ENCODE measurements around the gene AKAP13.
"Not testable (repeated sequence)": the region's sequence is repeated elsewhere in the genome, so short reads cannot be mapped to it uniquely, and the experiment has no call there.

AKAP13 gene

GRCh38 chr15:85348048-85348766 lies 32.2 kb upstream of the AKAP13 start:
- DNase-seq = not testable (repeated sequence)

DNA sequence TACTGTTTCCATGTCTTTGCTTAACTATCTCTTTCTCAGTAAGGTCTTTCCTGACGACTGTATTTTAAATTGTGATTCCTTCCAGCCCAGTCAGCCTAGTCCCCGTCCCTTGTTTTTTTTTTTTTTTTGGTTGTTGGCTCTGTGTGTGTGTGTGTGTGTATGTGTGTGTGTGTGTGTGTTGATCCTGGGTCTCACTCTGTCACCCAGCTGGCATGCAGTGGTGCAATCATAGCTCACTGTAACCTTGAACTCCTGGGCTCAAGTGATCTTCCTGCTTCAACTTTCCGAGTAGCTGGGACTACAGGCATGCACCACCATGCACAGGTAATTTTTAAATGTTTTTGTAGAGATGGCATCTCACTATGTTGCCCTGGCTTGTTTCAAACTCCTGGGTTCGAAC lies 31.3 kb upstream of the AKAP13 start:
- not testable (repeated sequence) for DNase-seq

- no peak for DNase-seq
Observed at GRCh38 chr15:85350395-85350794, 30.0 kb upstream of the AKAP13 start.

GRCh38 chr15:85351501-85351900 lies 28.9 kb upstream of the AKAP13 start:
- not testable (repeated sequence) for DNase-seq

- DNase-seq = no peak
Observed at GRCh38 chr15:85351965-85352364, 28.4 kb upstream of the AKAP13 start.

- no peak for DNase-seq
Observed at GRCh38 chr15:85353516-85353915, 26.9 kb upstream of the AKAP13 start.

DNA sequence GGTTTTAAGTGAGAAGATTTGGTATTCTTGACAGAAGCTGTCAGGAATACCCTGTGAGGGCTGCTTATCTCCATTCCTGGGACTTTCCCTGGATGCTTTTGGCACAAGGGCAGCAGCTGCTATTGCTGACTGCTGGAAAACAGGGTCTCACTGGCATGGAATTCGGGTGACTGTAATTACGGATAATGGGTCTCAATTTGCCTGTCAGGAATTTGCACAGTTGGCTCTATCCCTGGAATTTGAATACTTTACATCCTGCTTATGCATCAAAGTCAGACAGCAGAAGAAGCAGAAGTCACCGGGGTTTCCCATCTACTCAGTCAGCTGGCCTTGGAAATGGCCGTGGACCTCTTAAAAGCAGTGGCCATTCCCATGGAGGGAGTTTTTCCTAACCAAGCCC lies 25.9 kb upstream of the AKAP13 start:
- DNase-seq = peak; percentile 84

DNA sequence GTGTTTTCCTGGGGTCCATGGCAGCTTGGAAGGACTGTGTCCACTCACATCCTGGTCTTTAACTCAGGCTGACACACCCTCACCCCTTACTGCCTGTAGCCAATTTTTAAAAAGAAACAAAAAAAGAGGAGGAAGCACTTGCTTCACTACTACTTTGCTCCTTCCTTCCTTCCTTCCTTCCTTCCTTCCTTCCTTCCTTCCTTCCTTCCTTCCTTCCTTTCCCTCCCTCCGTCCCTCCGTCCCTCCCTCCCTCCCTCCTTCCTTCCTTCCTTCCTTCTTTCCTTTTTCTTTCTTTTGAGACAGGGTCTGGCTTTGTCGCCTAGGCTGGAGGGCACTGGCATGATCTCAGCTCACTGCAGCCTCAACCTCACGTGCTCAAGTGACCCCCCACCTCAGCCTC lies 25.5 kb upstream of the AKAP13 start:
- no peak for DNase-seq

- DNase-seq = no peak
Observed at GRCh38 chr15:85356276-85356675, 24.1 kb upstream of the AKAP13 start.

- DNase-seq = no peak
Observed at GRCh38 chr15:85361323-85361722, 19.1 kb upstream of the AKAP13 start.

- DNase-seq = no peak
Observed at GRCh38 chr15:85362436-85363081, 17.8 kb upstream of the AKAP13 start.

DNA sequence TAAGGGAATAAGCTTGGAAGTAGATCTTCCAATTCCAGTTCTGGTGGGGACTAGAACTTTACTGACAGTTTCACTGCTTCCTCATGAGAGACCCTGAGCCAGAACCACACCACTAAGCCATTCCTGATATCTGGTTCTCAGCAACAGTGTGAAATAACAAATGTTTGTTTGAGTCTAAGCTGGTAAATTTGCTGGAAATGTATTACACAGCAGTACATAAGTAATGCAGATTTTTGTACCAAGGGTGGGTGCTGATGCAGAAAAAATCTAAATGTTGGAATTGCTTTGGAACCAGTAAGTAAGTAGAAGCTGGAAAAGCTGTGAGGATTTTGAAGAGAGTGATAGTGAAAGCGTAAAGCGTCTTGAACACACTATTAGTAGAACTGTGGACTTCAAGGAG lies 14.4 kb upstream of the AKAP13 start:
- no peak for DNase-seq

- no peak for DNase-seq
Observed at GRCh38 chr15:85367741-85368140, 12.7 kb upstream of the AKAP13 start.

DNA sequence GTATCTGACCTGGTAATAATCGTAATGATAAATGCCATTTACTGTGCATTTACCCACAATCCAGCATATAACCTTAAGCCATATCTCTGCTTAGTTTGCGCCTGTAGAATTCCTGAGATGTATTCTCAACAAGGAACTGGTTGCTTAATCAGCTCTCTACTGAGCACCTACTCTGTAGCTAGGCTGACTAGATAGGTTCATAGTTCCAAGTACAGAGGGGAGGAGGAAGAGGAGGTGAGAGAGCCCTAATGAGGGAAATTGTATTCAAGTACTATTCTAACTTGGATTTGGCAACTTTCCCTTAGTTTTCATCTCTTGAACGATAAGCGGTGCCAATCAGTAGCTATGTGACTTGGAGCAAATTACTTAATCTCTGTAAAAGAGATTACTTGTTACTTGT lies 5.6 kb upstream of the AKAP13 start:
- no peak for DNase-seq

DNA sequence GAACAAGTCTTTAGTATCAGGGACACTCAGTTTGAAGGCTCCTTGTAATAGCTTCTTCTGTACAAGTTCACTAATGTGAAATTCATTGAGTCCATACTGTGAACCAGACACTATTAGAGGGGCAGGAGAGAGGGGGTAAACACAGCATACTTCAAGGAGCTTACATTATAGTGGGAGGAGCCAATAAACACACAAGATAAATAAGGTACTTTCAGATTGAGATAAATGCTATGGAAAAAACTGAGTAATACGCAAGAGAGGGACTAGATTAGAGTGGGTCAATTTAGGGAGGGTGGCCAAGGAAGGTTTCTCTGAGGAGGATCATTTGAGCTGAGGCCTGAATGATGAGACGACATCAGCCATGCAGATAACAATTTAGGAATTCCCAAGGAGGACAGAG lies 3.1 kb upstream of the AKAP13 start:
- no peak for DNase-seq

- DNase-seq = no peak
Observed at GRCh38 chr15:85377986-85378385, 2.4 kb upstream of the AKAP13 start.

GRCh38 chr15:85379403-85380131 lies 836 bp upstream of the AKAP13 start:
- DNase-seq = no peak

DNA sequence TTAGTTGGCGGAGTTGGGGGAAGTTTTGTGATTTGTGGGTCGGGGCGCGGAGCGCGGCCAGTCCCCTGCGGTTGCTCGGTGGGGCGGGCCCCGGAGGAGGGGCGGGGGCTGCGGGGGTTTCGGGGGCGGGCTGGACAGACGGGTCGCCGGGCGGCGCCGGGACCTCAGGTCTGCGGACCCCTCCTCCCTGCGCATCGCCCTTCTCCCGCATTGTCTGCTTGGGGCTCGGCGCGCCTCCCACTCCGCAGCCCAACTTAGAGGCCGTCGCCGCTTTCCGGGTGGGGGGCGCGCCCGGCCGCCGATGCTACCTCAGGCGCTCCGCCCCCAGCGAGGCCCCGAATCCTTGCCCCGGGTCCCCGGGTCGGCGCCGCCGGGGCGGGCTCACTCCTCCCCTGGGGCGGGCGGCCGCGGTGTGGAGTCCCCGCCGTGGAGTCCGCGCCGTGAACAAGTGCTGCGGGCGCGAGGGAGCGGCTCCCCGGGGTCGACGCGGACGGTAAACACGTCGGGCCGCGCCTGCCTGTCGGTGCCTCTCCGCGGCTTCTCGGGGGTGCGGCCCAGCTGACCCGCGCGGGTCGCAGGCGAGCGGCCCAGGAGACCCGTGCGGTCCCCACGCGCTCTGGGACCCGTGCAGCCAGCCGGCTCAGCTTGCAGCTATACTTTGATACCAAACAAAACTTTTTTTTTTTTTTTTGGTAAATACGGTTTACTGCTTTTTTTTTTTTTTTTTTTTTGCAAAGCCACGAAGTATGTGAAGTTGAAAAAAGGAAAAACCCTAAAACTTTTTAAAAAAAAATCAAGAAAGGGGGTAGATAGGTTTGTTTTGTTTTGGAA lies 624 bp downstream of the AKAP13 start:
- peak; percentile 41 for DNase-seq

GRCh38 chr15:85381850-85382751 lies 1.7 kb downstream of the AKAP13 start:
- no peak for DNase-seq

DNA sequence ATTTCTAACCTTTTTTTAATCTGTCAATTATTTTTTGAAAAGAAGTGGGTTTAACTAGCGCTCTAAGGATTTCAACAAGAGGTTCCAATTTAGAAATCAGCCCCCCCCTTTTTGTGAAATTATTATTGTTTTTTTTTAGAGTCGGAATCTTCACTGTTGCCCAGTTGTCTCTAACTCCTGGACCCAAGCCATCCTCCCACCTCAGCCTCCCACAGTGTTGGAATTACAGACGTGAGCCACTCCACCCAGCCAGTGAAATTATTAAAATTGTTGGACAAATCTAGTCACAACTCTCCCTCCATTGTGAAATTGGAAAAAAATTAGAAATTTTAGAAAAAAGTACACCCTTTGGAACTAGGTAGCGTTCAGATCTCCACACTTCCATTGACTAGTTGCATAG lies 2.5 kb downstream of the AKAP13 start:
- no peak for DNase-seq

DNA sequence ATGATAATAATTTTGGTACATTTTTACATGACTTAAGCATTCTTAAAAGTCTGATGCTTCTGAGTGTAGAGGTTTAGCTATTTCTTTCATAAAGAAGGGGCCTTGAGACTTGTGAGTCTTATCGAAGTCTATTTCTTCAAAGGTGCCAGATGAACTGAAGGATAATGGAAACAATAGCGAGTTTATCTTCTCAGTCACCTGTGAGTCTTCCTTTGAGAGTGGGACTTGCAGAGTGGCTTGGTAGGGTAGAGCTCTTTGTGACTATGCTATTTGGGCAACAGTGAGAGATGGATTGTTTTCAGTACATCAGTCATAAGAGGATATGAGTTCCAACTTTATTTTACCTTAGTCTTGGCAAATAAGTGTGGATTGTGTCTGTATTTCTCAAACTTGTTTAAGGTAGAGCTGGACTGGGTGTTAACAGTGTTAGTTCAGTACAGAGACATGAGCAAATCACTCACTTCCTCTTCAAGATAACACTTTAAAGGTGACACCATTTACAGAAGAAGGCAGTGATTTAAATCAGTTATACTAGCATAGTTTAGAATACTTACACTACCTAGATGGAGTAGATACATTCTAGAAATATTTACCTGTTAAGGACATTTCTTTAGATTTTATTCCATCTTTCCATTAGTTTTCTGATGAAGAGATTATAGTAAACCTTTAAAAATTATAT lies 3.2 kb downstream of the AKAP13 start:
- no peak for DNase-seq

DNA sequence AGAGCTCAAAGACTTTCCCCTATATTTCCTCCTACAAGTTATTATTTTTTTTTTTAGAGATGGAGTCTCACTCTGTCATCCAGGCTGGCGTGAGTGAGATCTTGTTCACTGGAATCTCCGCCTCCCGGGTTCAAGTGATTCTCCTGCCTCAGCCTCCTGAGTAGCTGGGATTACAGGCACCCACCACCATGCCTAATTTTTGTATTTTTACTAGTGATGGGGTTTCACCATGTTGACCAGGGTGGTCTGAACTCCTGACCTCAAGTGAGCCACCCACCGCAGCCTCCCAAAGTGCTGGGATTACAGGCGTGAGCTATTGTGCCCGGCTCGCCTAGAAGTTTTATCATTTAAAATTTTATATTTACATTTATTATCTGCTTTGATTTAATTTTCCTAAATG lies 5.9 kb downstream of the AKAP13 start:
- no peak for DNase-seq

Measured in fibroblast of skin of right biceps (primary cell).